NCI-H146 (cell line): ENCODE results near the gene MIPEP.
A peak's percentile ranks its signal among the peaks of the same experiment; 100 is the strongest.
"Not testable (repeated sequence)": the region's sequence is repeated elsewhere in the genome, so short reads cannot be mapped to it uniquely, and the experiment has no call there.

Experiments used
- DNase-seq: peaks from one replicate; lab custom pipeline; 2025; lab: John Stamatoyannopoulos, UW

MIPEP gene

GRCh38 chr13:23889615-23890607 lies 711 bp upstream of the MIPEP start:
- no peak for DNase-seq

- DNase-seq, result not testable (repeated sequence)
These were observed 4.8 kb downstream of the MIPEP start for GRCh38 chr13:23884361-23884760.

DNA sequence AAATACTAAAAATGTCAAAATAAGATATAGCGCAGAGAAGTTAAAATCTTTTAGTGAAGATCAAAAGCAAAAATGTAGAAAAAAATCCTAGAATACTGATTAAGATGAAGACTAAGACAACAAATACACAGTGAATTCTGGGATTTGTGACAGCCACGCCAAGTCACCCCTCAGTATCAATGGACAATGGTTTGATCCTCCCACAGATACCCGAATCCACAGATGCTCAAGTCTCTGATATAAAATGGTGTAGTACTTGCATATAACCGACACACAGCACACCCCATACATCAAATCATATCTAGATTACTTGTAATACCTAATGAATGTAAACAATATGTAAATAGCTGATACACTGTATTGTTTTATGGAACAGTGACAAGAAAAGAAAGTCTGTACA lies 5.9 kb downstream of the MIPEP start:
- DNase-seq, result no peak

DNA sequence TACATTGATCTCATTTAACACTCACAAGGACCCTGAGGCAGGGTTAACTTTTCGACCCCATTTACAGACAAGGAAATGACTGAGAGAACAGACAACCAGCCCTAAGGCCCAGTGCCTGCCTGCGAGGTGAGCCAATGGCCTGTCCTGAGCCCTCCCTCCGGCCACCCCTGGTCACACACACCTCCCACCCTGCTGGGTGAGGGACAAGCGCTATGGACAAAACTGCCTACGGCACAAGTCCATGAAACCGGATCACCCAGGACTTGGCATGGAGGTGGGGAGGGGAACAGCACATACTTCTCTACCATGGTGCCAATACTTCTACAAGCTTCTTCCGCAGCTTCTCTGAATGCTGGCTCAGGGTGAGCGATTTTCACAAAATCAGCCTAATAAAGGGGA lies 7.8 kb downstream of the MIPEP start:
- DNase-seq, result not testable (repeated sequence)

DNA sequence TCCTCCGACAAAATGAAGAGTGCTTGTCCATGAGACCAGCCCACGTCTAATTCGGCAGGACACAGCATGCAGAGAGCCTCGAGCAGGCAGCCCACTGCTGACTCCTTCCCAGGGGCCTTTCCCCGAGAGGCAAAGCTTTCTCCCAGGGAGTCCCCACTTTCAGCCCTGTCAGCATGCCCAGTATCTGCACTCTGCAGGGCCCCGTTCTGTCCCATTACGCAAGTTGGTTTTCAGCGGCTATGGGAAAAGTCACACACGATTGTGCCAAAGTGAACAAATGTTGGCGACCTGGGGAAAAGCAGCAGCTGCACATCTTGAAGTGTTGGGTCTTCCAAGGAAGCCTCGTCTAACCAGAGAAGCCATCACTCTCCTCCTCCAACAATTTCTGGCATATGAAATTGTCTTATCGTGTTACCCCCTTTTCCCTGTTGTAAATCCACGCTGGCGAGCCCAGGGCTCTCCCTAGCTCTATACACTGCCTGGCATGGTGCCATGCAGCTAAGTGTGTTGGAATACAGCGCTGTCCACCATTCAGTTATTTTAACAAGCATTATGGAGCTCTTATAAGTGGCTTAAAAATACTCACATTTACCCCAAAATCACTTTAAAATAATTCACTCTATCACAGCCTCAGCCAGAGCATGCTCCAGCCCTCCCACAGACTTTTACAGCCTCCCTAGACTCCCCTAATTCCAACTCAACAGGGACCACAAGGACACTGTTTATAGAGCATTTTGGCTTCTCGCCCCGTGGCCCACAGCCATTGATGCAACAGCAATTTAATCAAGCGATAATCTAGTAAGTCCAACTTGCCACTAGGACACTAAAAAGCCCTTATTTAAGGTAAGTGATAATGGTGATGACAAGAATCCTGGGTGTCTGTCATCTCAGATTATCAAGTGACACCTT lies 8.5 kb downstream of the MIPEP start:
- DNase-seq, result not testable (repeated sequence)

GRCh38 chr13:23877286-23877685 lies 11.9 kb downstream of the MIPEP start:
- no peak for DNase-seq

- no peak for DNase-seq
These were observed 12.9 kb downstream of the MIPEP start for GRCh38 chr13:23876265-23876664.

DNA sequence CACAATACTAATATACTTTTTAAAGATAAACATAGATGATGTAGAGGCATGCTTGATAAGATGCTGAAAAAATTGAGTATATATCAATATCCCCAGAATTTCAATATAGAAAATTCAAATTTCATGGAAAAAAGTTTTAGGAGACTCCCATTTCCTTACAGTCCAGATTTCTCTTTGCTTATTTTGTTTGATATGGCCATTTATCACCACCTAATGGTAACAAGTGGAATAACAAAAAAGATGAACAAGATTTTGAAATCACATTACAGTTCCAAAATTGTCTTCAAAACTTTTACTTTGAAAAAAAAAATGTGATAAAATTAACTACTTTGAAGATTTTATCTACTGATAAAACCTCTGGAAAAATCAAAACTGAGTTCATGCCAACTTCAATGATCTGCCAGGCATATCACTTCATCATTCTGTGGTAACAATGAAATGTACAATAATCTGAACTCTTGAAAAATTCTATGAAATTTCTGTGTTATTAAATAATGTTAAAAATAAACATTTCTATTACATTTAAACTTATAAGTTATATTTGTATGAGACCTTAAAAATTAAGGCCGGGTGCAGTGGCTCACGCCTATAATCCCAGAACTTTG lies 17.5 kb downstream of the MIPEP start:
- DNase-seq, result peak; percentile 5

GRCh38 chr13:23870356-23871140 lies 18.7 kb downstream of the MIPEP start:
- DNase-seq, result no peak

DNA sequence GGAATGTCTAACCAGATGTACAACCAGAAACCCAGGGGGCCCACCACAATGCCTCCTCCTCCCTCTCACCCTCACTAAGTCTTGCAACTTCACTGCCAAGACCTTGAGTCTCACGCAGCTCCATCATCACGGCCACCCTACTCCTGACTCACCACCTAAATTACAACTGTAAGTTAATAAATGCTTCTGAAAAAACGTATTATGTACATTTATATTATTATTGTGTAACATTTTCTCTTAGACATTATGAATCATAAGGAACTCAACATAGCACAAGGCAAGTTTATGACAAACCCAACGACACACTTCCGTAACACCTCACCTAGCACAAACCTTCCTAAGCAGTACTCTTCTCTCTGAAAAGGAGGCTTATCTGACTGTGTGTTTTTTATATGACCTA lies 20.7 kb downstream of the MIPEP start:
- no peak for DNase-seq

DNA sequence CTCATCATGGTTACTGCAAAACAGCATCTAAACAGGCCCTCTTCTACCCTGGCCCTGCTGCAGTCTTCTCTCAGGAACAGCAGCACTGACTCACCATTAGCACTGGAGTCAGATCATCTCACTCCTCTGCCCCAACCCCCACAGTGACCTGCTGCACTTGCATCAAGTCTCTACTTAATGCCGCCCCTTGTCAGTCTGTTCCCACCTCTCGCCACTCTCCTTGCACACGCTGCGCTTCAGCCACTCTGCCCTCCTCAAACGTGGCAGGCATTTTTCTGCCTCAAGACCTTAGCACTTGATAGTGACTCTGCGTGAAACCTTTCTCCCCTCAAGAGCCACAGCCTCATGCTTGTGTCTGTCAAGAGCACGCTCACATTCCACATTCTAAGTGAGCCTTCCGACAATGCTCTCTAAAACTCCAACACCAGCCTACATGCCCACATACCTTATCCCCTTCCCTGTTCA lies 22.1 kb downstream of the MIPEP start:
- DNase-seq, result no peak

- DNase-seq, result no peak
These were observed 22.7 kb downstream of the MIPEP start for GRCh38 chr13:23866420-23867026.

DNA sequence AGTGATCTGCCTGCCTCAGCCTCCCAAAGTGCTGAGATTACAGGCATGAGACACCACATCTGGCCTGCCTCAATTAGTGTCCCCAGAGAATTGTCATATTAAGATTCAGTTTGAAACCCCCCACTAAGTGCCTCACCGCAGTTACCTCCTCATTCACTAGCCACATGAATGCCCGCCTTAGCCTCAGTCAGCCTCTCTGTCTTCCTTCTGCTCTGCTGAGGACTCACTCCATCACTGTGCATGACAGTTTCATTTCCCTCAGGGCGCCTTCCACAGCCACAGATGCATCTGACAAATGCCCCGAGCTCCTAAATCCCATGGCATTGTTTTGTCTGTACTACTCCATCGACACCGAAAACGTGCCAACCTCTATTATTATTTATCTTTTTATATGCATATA lies 23.3 kb downstream of the MIPEP start:
- DNase-seq, result no peak

DNA sequence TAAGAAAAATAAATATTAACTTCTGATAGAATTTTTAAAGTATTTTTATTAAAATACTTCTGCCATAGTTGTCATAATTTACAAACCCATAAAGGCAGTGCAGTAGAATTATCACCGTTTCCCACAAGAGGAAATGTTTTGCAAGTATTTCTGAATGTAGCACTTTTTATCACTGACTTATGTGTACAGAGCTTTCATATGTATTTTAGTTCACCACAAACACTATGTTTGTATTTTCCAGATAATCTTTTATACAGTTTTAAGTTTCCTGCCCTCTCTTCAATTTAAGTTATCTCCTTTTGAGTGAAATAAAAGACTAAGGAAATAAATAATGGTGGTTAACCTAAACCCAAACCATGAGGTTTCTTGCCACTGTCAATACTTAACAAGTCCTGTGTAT lies 24.2 kb downstream of the MIPEP start:
- DNase-seq, result no peak

DNA sequence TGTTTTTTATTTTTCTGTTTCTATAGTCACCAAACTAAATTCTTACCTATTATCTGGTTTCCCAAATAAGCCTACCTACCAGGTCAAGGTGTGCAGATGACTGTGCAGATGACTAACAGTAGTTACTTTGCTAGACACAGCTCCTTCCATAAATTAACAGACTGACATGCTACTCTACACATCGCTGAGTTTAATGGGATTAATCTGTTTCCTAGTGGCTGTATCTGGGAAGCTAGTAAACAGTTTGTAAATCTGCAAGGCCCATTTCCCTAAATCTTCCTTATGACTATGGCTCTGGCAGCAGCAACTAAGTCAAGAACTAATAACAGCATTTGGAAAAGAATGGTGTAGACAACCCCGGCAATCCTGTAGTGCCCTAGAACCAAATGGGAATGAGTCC lies 27.9 kb downstream of the MIPEP start:
- DNase-seq, result no peak

GRCh38 chr13:23859904-23860303 lies 29.3 kb downstream of the MIPEP start:
- DNase-seq, result no peak

GRCh38 chr13:23859455-23859854 lies 29.7 kb downstream of the MIPEP start:
- no peak for DNase-seq

GRCh38 chr13:23858546-23858945 lies 30.7 kb downstream of the MIPEP start:
- DNase-seq, result no peak

- no peak for DNase-seq
These were observed 33.0 kb downstream of the MIPEP start for GRCh38 chr13:23856008-23856750.

- DNase-seq, result no peak
These were observed 33.8 kb downstream of the MIPEP start for GRCh38 chr13:23855360-23855759.
